Measurements from ENCODE around the gene FXN. TPM values are rescaled to one million over a fixed set of nuclear protein-coding genes. Genes with fewer than 3 reads are reported as not detected.

FXN gene
- polyA plus RNA-seq, 1 of the 3 experiments (the other 2 are of a cell fraction) = 15.7 TPM

DNA sequence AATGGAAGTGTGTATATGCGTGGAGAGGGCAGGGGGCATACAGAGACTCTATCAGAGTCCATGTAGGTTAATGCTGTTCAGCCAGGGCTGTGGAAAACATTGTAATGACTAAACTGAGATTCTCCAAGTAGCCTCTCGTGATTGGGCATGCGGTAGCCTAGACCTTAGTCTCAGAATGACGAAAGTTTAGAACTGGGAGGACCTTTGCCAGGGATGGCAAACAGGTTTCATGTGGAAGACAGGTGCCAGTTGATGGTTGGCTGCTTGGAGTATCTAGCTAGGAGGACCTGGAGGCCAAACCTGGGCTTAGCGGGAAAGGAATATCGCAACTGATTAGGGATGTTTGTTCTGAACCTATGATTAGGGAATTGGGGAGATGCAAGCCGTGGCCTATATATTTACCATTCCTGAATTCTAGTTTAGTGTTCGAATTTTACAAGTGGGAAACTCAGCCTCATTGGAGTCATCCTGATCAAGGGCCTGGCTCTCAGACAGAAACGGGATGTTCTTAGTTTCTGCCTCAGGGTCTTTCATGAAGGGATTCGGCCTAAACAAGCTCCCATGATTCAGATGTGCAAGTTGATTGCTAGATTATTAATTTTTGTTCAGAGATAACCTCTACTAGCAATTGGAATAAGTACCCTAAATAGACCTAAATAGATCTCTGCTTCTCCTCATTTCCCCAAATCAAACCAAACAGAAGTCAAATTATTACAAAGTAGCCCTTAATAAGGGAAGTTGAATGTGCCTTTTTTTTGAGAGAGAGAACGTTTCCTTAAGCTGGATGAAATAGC is 111.7 kb downstream of the FXN start:
- TF ChIP-seq EP300 (IDR thresholded peaks at IDR 0.05; ENCODE audit: borderline replicate concordance in 1 of 2, low read depth in 1 of 2, low read length in 1 of 2) (peak in 1 of 2 experiments; percentile 70; a peak in 2 of 4 replicates), FOSL2 (IDR thresholded peaks at IDR 0.05; ENCODE audit: borderline replicate concordance, low read depth) (no peak), RCOR1 (IDR thresholded peaks at IDR 0.05; ENCODE audit: low read length) (peak; percentile 62), GATA2 (CRISPR knock-in tag; IDR thresholded peaks at IDR 0.05) (peak; percentile 32; the same call in 1 of the 2 replicates), TCF12 (IDR thresholded peaks at IDR 0.05) (peak; percentile 15; the same call in 1 of the 2 replicates), JUND (IDR thresholded peaks at IDR 0.05) (no peak), ELF1 (IDR thresholded peaks at IDR 0.05) (no peak)
- TF ChIP-seq, protein P1, sequence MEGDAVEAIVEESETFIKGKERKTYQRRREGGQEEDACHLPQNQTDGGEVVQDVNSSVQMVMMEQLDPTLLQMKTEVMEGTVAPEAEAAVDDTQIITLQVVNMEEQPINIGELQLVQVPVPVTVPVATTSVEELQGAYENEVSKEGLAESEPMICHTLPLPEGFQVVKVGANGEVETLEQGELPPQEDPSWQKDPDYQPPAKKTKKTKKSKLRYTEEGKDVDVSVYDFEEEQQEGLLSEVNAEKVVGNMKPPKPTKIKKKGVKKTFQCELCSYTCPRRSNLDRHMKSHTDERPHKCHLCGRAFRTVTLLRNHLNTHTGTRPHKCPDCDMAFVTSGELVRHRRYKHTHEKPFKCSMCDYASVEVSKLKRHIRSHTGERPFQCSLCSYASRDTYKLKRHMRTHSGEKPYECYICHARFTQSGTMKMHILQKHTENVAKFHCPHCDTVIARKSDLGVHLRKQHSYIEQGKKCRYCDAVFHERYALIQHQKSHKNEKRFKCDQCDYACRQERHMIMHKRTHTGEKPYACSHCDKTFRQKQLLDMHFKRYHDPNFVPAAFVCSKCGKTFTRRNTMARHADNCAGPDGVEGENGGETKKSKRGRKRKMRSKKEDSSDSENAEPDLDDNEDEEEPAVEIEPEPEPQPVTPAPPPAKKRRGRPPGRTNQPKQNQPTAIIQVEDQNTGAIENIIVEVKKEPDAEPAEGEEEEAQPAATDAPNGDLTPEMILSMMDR (IDR thresholded peaks at IDR 0.05) = no peak
- TF ChIP-seq, protein P2, sequence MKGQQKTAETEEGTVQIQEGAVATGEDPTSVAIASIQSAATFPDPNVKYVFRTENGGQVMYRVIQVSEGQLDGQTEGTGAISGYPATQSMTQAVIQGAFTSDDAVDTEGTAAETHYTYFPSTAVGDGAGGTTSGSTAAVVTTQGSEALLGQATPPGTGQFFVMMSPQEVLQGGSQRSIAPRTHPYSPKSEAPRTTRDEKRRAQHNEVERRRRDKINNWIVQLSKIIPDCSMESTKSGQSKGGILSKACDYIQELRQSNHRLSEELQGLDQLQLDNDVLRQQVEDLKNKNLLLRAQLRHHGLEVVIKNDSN (IDR thresholded peaks at IDR 0.05; ENCODE audit: borderline replicate concordance, low read depth) = no peak
- H3K9me3 ChIP-seq = no peaks in the 10 kb centered on the region
- H3K27ac ChIP-seq (ENCODE audit: low read depth in 2 of 2, low read length in 1 of 2) = peak overlapping the region in 1 of 2 experiments; percentile 74; a peak in 1 of 4 replicates
- H3K79me2 ChIP-seq (ENCODE audit: insufficient read depth) = no peaks in the 10 kb centered on the region
- H3K36me3 ChIP-seq (replicated peaks in 1 of 2; ENCODE audit: control insufficient read depth in 1 of 2, insufficient read depth in 2 of 2, low read length in 1 of 2) = no peaks in the 10 kb centered on the region
- CTCF ChIA-PET = interaction anchor here (1.1 kb wide), 1 partner anchor 46 kb away, joined by 3 read pairs; no protein-coding TSS in a partner anchor
- no peaks in the 10 kb centered on the region for H3K9me2 ChIP-seq
- no peaks in the 10 kb centered on the region for H4K20me1 ChIP-seq (ENCODE audit: insufficient read depth)
- POLR2A ChIA-PET = no interaction called here
- 88% methylated on average over 10 of the region's 11 CpGs for WGBS (ENCODE audit: low lambda C conversion rate)
- H3K4me2 ChIP-seq = no peak overlapping the region
- no peak overlapping the region for H3K9ac ChIP-seq
- H3K4me3 ChIP-seq (ENCODE audit: low read depth in 2 of 2, low read length in 1 of 2) = no peak overlapping the region
- no peaks in the 10 kb centered on the region for H3K27me3 ChIP-seq (ENCODE audit: insufficient read depth)
- H2AFZ ChIP-seq (ENCODE audit: low read depth) = no peak overlapping the region
- no peak for DNase-seq
- H3F3A ChIP-seq (replicated peaks; ENCODE audit: insufficient read depth) = peaks cover 12% of the 10 kb centered on the region
- H3K4me1 ChIP-seq (ENCODE audit: control insufficient read depth in 1 of 2, insufficient read depth in 2 of 2, low read depth in 1 of 2, low read length in 1 of 2) = peaks cover 8 to 22% of the 10 kb centered on the region in 2 experiments; a peak in 2 of 4 replicates

- H3K9me2 ChIP-seq = no peaks in the 10 kb centered on the region
- TF ChIP-seq TCF12 (IDR thresholded peaks at IDR 0.05) (0 out of 2 replicates have a peak, but pooled peaks have one; percentile 14), RAD21 (IDR thresholded peaks at IDR 0.05; ENCODE audit: low read length) (peak; percentile 15; the same call in 1 of the 2 replicates), GABPA (IDR thresholded peaks at IDR 0.05; ENCODE audit: low read depth) (no peak)
- TF ChIP-seq, protein P1 (IDR thresholded peaks at IDR 0.05) = peak; percentile 31
- H3K9ac ChIP-seq = no peak overlapping the region
- no peaks in the 10 kb centered on the region for H3K9me3 ChIP-seq
- no peaks in the 10 kb centered on the region for H3K27me3 ChIP-seq (ENCODE audit: insufficient read depth)
- H4K20me1 ChIP-seq (ENCODE audit: insufficient read depth) = no peaks in the 10 kb centered on the region
- H3F3A ChIP-seq (replicated peaks; ENCODE audit: insufficient read depth) = peaks cover 12% of the 10 kb centered on the region
- no peak overlapping the region for H3K4me3 ChIP-seq (ENCODE audit: low read depth in 2 of 2, low read length in 1 of 2)
- WGBS (ENCODE audit: low lambda C conversion rate) = 55% methylated on average over 7 of the region's 7 CpGs
- CTCF ChIA-PET = interaction anchor here (1.0 to 2.6 kb wide), 6 partner anchors 8 to 114 kb away, joined by 3 to 9 read pairs (median 4); partner anchors contain the start of gene FXN
- peak overlapping the region in 1 of 2 experiments; percentile 36; a peak in 1 of 4 replicates for H3K27ac ChIP-seq (ENCODE audit: low read depth in 2 of 2, low read length in 1 of 2)
- H3K4me1 ChIP-seq (ENCODE audit: control insufficient read depth in 1 of 2, insufficient read depth in 2 of 2, low read depth in 1 of 2, low read length in 1 of 2) = peaks cover 8 to 21% of the 10 kb centered on the region in 2 experiments; a peak in 2 of 4 replicates
- H3K79me2 ChIP-seq (ENCODE audit: insufficient read depth) = no peaks in the 10 kb centered on the region
- DNase-seq = no peak
- H3K36me3 ChIP-seq (replicated peaks in 1 of 2; ENCODE audit: control insufficient read depth in 1 of 2, insufficient read depth in 2 of 2, low read length in 1 of 2) = no peaks in the 10 kb centered on the region
- peak overlapping the region; percentile 32; the same call in 1 of the 2 replicates for H3K4me2 ChIP-seq
- 0 out of 2 replicates have a peak overlapping the region, but pooled peaks have one; percentile 3 for H2AFZ ChIP-seq (ENCODE audit: low read depth)
- POLR2A ChIA-PET = no interaction called here
Measured at GRCh38 chr9:69149321-69149807, 113.8 kb downstream of the FXN start.
